ENCODE results near the gene VRK3.

DNA sequence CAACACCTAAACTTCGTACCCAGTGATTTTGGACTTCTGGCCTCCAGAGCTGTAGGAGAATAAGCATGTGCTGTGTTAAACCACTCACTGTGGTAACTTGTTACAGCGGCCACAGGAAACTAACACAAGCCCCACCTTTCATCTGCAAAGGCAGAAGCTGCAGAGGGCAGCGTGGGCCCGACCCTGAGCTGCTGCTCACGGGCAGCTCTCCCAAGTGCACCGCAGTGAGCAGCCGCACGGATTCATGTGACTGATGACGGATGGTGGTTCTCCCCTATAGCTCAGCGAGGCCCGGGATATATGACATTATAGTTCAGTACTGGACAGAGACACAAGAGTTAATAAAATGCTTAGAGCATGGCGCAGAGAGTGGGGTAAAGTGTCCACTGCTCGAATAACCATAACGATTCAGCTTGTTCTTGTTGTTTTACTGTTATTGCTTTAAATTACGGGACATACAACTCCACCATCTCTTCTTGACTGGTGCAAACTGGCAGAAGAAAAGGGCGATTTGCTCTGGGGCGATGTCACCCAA, 21.9 kb downstream of the VRK3 start:
- TF ChIP-seq, protein P1, sequence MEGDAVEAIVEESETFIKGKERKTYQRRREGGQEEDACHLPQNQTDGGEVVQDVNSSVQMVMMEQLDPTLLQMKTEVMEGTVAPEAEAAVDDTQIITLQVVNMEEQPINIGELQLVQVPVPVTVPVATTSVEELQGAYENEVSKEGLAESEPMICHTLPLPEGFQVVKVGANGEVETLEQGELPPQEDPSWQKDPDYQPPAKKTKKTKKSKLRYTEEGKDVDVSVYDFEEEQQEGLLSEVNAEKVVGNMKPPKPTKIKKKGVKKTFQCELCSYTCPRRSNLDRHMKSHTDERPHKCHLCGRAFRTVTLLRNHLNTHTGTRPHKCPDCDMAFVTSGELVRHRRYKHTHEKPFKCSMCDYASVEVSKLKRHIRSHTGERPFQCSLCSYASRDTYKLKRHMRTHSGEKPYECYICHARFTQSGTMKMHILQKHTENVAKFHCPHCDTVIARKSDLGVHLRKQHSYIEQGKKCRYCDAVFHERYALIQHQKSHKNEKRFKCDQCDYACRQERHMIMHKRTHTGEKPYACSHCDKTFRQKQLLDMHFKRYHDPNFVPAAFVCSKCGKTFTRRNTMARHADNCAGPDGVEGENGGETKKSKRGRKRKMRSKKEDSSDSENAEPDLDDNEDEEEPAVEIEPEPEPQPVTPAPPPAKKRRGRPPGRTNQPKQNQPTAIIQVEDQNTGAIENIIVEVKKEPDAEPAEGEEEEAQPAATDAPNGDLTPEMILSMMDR (IDR thresholded peaks at IDR 0.05): no peak
- TF ChIP-seq POLR2A (IDR thresholded peaks at IDR 0.05): no peak
- TF ChIP-seq POLR2AphosphoS5 (IDR thresholded peaks at IDR 0.05): no peak
